Endothelial cell of umbilical vein (primary cell): ENCODE results near the gene ASAP2. TPM values are rescaled to one million over a fixed set of nuclear protein-coding genes. Genes with fewer than 3 reads are reported as not detected.

Experiments
- BruUV-seq: library from RNA; stranded (reverse); fragments of 400-500 nt; replicated peaks from 2 replicates; lab custom pipeline; 2021; lab: Mats Ljungman, UMichigan
- CTCF ChIA-PET: fragments of 300-600, 350-600 bp; sonication (Branson Sonifier 250); formaldehyde crosslinking; loops from one replicate; lab custom pipeline; 2021; ENCODE audit warnings: antibody characterized with exemption, inconsistent platforms; lab: Charles Lee
- POLR2A ChIA-PET: fragments of 300-600, 350-600 bp; sonication (Branson Sonifier 250); formaldehyde crosslinking; loops from one replicate; lab custom pipeline; 2021; ENCODE audit warnings: antibody characterized with exemption, inconsistent platforms; lab: Charles Lee
- DNase-seq: peaks from one replicate; pipeline ENCODE4 v3.0.0-alpha.2; 2011; ENCODE audit warnings: low read depth, low spot score
- FAIRE-seq: peaks from 2 replicates; lab custom pipeline; 2011; peaks lifted over from hg19 to GRCh38; lab: Jason Lieb, UNC
- H2AFZ ChIP-seq: 2 replicates; pipeline ENCODE4 v1.6.0; 2012; ENCODE audit warnings: low read depth, low read length, control low read depth, inconsistent platforms
- H3K27ac ChIP-seq: 2 replicates; pipeline ENCODE4 v1.5.1; 2011; ENCODE audit warnings: low read depth, mild to moderate bottlenecking, control low read depth, low read length, moderate library complexity; ENCODE audit not compliant: insufficient read depth
- H3K27me3 ChIP-seq, 2 experiments: 2 replicates each; pipeline versions ENCODE4 v1.6.0 to v1.6.1; 2011; ENCODE audit warnings: low read length in 2 of 2, mixed read lengths in 1 of 2; ENCODE audit not compliant: control insufficient read depth in 2 of 2, insufficient read depth in 2 of 2
- H3K36me3 ChIP-seq, 2 experiments: 2 replicates in 1 of 2; 3 replicates in 1 of 2; pipeline ENCODE4 v1.5.1; 2011; ENCODE audit warnings: low read length in 2 of 2, mild to moderate bottlenecking in 1 of 2, moderate library complexity in 1 of 2; ENCODE audit not compliant: control insufficient read depth in 2 of 2, insufficient read depth in 2 of 2; ENCODE audit errors: extremely low read depth in 1 of 2
- H3K4me1 ChIP-seq: 3 replicates; pipeline ENCODE4 v1.5.1; 2011; ENCODE audit warnings: mild to moderate bottlenecking, low read length; ENCODE audit not compliant: control insufficient read depth, insufficient read depth; ENCODE audit errors: extremely low read depth
- H3K4me2 ChIP-seq: 2 replicates; pipeline ENCODE4 v1.6.1; 2011; ENCODE audit warnings: low read length, control low read depth, mixed read lengths; ENCODE audit not compliant: insufficient read depth
- H3K4me3 ChIP-seq, 3 experiments: fragments of 200-600 bp in 1 of 3; sonication (generic), shearing (Covaris generic) in 1 of 3; replicated peaks in 1 of 3; 2 replicates each; pipeline ENCODE4 v1.5.1; 2011 to 2016; ENCODE audit warnings: control low read depth in 3 of 3, low read length in 3 of 3, mild to moderate bottlenecking in 2 of 3, inconsistent platforms in 1 of 3, low read depth in 1 of 3, moderate library complexity in 1 of 3; ENCODE audit not compliant: insufficient read depth in 1 of 3
- H3K79me2 ChIP-seq: 2 replicates; pipeline ENCODE4 v1.6.0; 2012; ENCODE audit warnings: low read length, inconsistent platforms; ENCODE audit not compliant: control insufficient read depth, insufficient read depth
- H3K9ac ChIP-seq: replicated peaks from 2 replicates; pipeline ENCODE3; 2011; ENCODE audit warnings: low read length, control low read depth; ENCODE audit not compliant: insufficient read depth; ENCODE audit errors: extremely low read depth
- H3K9me1 ChIP-seq: replicated peaks from 3 replicates; pipeline ENCODE4 v1.6.0; 2011; ENCODE audit warnings: mild to moderate bottlenecking, low read length; ENCODE audit not compliant: control insufficient read depth, insufficient read depth; ENCODE audit errors: extremely low read depth
- H3K9me3 ChIP-seq: replicated peaks from 2 replicates; pipeline ENCODE4 v1.5.1; 2012; ENCODE audit warnings: low read length, inconsistent platforms; ENCODE audit not compliant: control insufficient read depth, insufficient read depth
- H4K20me1 ChIP-seq: replicated peaks from 2 replicates; pipeline ENCODE3; 2011; ENCODE audit warnings: mild to moderate bottlenecking, low read length; ENCODE audit not compliant: control insufficient read depth, insufficient read depth; ENCODE audit errors: extremely low read depth
- CTCF ChIP-seq, 2 donors: IDR thresholded peaks; 1 replicate in 1 of 2; 2 replicates in 1 of 2; pipeline ENCODE4 v1.5.1; 2011; ENCODE audit warnings: low read length in 2 of 2, mild to moderate bottlenecking in 2 of 2, moderate library complexity in 2 of 2, control low read depth in 1 of 2, inconsistent platforms in 1 of 2, low read depth in 1 of 2; ENCODE audit not compliant: insufficient read depth in 1 of 2; ENCODE audit errors: extremely low read depth in 1 of 2
- EZH2 ChIP-seq: IDR thresholded peaks from 2 replicates; pipeline ENCODE4 v1.6.1; 2012; ENCODE audit warnings: borderline replicate concordance, low read depth, mild to moderate bottlenecking, moderate library complexity, low read length, inconsistent platforms; ENCODE audit not compliant: severe bottlenecking
- GATA2 ChIP-seq: IDR thresholded peaks from 2 replicates; pipeline ENCODE4 v1.7.0; 2011; ENCODE audit warnings: low read depth, mild to moderate bottlenecking, moderate library complexity, mixed read lengths, low read length; ENCODE audit not compliant: insufficient read length, insufficient read depth
- MAX ChIP-seq: IDR thresholded peaks from 2 replicates; pipeline ENCODE4 v1.6.1; 2011; ENCODE audit not compliant: insufficient read depth, insufficient read length
- POLR2AphosphoS5 ChIP-seq: IDR thresholded peaks from 2 replicates; pipeline ENCODE4 v1.6.1; 2012; ENCODE audit warnings: low read depth, mild to moderate bottlenecking, control low read depth, low read length, moderate library complexity; ENCODE audit not compliant: insufficient read depth
- dilution Hi-C: fragments of 300-500 bp; cut with MboI; formaldehyde crosslinking; loops from one replicate; pipeline ENCODE4 v1.15.0; 2019; ENCODE audit warnings: low sequenced_read_pairs; ENCODE audit not compliant: extremely low pct_ligation_motif_present
- intact Hi-C: fragments of 100-400 bp; cut with micrococcal nuclease; formaldehyde crosslinking; loops from one replicate; pipeline ENCODE4 v1.10.0; 2022
- polyA plus RNA-seq, 4 experiments: library from polyadenylated mRNA; depleted of rRNA in 3 of 4; stranded (reverse) in 3 of 4; unstranded in 1 of 4; fragments of >200 nt; gene quantifications; 2 replicates each; pipeline versions ENCODE4 v1.2.1 to v1.2.3, GENCODE V29; 2011 to 2012; ENCODE audit warnings: missing spikeins in 1 of 4
- total RNA-seq: library from RNA; stranded (reverse); gene quantifications from 2 replicates; pipeline ENCODE4 v1.2.3, GENCODE V29; 2021

ASAP2 gene
- total and polyA plus RNA-seq, 2 donors (not counting 3 experiments of a cell fraction or from before 2014, with no cell fraction given): 31.1 to 79.2 TPM

- intact Hi-C loops (loop anchor here (1.0 to 2.0 kb wide), 2 partner anchors 22 to 58 kb away; no protein-coding TSS in a partner anchor), dilution Hi-C loops (no loop called here)
- no peaks in the 10 kb centered on the region for H3K9me3 ChIP-seq
- H3K27ac ChIP-seq: no peak overlapping the region
- ChIA-PET CTCF (interaction anchor here (0.9 to 1.1 kb wide), 2 partner anchors 25 to 86 kb away, joined by 3 read pairs; no protein-coding TSS in a partner anchor), POLR2A (no interaction called here)
- H3K79me2 ChIP-seq: no peaks in the 10 kb centered on the region
- peaks cover 18% of the 10 kb centered on the region for H3K4me1 ChIP-seq
- no peaks in the 10 kb centered on the region for H4K20me1 ChIP-seq
- H3K9me1 ChIP-seq: no peaks in the 10 kb centered on the region
- no peak overlapping the region for H3K9ac ChIP-seq
- FAIRE-seq (no peak), DNase-seq (no peak)
- no peak for TF ChIP-seq POLR2AphosphoS5
- no peak for TF ChIP-seq EZH2
- TF ChIP-seq GATA2: no peak
- no peak for TF ChIP-seq CTCF (IDR thresholded peaks at IDR 0.05; ENCODE audit: extremely low read depth in 1 of 2, insufficient read depth in 1 of 2, low read depth in 1 of 2, low read length in 2 of 2)
- no peak for TF ChIP-seq MAX
- no TSS peak for BruUV-seq
- no peak overlapping the region for H3K4me3 ChIP-seq
- no peaks in the 10 kb centered on the region for H3K36me3 ChIP-seq
- H3K27me3 ChIP-seq: no peaks in the 10 kb centered on the region
- H3K4me2 ChIP-seq: no peak overlapping the region
- no peak overlapping the region for H2AFZ ChIP-seq
Observed at GRCh38 chr2:9200633-9201015, 6.0 kb upstream of the ASAP2 start.
